HG03342 (cell line): ENCODE results near the gene MSRB3.

Experiments
- ATAC-seq: cut with Tn5 transposase; IDR thresholded peaks from one replicate; pipeline ENCODE4 v1.9.1; 2021; ENCODE audit warnings: mild to moderate bottlenecking, moderate library complexity; ENCODE audit not compliant: unreplicated experiment

MSRB3 gene

DNA sequence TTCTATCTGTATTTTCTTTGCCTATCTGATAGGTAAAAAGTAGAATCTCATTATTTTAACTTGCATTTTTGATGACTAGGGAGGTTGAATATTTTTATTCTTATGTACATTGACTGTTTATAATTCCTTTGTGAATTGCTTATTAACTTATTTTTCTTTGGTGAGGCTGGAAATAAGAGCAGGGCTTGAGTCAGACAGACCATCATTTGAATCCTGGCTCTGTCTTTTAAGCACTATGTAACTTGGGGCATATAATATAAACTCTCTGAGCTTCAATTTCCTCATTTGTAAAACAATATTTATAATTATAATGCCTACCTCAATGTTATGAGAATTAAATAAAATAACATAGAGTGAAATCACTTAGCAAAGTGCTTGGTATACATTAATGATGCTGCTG, 108.9 kb downstream of the MSRB3 start:
- ATAC-seq = no peak

DNA sequence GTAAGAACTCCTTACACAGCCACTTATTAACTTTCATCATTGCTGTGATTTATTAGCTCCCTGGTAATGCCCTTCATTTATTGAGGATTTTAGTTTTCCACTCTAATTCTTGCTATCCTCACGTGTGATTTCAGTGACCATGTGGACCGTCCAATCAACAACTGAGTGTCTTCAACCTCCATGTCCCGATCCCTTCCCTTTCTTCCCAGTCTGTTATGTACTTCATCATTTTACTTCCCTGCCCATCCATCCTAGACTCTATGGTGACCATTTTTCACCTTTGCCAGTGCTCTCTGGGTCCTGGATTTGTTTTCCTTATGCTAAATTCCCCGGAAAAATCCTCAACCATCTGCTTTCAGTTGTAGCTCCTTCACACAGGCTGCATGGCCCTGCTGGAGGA, 111.0 kb downstream of the MSRB3 start:
- ATAC-seq = no peak

DNA sequence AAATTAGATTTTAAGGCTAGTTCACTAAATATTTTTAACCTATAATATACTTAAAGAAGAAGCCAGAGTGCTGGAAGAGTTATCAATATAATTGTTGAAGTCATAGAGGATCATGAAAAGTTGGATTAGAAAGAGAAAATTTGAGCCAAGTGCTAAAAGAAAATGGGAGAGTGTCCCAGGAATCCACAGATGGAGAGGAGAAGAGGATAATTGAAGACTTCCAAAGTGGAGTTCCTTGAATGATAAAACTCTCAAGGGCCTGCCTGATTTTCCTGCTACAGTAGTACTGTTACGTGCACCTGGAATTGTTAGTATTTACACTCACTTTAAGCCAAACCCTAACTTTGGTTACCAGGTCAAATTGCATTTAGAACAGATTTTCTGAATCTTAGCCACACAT, 113.2 kb downstream of the MSRB3 start:
- ATAC-seq = no peak

DNA sequence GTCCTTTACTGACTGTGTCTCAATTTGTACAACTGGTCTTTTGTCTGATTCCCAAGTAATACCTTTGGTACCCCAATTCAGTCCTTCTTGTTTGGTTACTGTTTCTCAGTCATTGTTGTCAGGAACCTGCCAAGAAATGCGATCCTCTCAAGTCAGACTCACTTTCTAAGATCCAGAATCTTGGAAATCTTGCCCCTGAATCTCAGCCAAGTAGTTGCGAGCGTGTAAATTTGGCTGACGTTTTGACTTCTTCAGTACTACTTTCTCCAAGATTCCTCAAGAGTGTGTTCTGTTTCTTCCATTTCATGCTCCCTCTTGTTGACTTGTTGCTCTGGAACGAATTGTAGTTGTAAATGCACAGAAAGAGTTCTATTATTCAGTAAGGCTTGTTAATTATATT, 114.0 kb downstream of the MSRB3 start:
- ATAC-seq = no peak

DNA sequence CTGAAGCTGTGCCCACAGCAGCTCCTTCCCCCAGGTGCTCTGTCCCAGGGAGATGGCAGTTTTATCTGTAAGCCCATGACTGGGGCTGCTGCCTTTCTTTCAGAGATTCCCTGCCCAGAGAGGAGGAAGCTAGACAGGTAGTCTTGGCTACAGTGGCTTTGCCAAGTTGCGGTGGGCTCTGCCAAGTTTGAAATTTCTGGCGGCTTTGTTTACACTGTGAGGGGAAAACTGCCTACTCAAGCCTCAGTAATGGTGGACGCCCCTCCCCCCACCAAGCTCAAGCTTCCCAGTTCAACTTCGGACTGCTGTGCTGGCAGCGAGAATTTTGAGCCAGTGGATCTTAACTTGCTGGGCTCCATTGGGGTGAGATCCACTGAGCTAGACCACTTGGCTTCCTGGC, 124.7 kb downstream of the MSRB3 start:
- ATAC-seq = no peak

DNA sequence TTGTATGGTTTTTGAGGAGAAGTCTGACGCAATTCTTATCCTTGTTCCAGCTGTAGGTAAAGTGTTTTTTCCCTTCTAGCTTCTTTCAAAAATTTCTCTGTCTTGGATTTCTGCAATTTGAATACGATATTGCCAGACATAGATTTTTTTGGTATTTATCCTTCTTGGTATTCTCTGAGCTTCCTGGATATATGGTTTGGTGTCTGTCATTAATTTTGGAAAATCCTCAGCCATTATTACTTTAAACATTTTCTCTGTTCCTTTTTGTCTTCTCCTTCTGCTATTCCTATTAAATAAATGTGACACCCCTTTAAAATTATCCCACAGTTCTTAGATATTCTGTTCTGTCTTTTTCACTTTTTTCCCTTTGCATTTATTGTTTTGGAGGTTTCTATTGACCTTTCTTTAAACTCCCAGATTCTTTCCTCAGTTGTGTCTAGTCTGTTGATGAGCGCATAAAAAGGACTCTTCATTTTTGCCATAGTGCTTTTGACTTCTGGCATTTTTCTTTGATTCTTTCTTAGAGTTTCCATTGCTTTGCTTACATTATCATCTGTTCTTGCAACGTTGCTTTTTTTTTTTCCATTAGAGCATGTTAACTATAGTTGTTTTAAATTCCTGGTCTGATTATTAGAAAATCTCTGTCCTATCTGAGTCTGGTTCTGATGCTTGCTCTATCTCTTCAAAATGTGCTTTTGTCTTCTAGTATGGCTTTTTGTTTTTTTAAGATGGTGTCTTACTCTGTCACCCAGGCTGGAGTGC, 129.1 kb downstream of the MSRB3 start:
- no peak for ATAC-seq

DNA sequence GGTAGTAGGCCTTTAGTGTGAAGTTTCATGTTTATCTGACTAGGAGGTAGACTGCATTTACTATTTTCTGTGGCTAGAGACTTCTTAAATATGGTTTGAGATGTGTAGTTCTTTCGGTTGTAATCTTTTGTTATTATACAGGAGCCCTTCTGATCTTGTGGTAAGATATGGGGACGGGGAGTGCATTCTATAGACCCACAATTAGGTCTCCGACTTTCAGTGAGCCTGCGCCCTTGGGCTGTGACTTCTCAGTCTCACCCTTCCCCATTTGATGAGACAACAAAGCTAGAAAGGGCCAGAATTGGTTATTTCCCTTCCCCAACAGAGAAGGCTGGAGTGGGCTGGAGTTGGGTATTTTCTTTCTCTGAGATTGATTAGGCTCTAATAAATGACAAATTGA, 130.0 kb downstream of the MSRB3 start:
- ATAC-seq = no peak

DNA sequence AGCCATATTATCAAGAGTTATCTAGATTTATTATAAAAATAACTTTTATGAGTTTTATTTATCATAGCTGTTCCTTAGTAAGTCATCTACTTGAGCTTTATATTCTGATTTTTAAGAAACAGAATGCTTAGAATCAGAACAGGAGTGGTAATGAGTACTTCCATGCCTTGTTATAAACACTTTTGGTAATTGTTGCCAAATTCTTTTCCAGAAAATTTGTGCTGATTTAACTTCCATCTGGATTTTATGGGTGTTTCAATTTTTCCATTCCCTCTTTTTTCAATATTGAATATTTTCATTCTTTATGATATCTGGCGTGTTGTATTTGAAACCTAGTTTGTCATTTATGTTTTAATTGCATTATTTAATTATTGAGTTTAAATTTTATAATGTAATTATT, 131.2 kb downstream of the MSRB3 start:
- no peak for ATAC-seq

DNA sequence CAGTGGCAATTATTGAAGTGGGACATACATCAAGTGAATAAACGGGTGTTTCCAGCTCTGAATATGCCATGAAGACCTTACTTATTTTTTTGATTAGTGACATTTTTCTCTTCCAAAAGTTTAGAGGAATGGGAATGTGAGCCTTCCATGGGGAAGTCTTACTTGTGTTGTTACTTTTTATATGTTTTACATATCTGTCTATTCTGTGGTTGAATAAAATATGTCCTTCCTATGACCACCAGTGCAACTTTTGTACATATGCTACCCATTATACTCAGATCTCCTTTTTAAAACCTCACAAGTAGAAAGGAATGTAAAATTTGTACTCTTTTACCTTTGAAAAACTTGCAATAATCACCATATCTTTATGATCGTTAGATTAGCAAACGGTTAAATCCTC, 132.7 kb downstream of the MSRB3 start:
- ATAC-seq = no peak

DNA sequence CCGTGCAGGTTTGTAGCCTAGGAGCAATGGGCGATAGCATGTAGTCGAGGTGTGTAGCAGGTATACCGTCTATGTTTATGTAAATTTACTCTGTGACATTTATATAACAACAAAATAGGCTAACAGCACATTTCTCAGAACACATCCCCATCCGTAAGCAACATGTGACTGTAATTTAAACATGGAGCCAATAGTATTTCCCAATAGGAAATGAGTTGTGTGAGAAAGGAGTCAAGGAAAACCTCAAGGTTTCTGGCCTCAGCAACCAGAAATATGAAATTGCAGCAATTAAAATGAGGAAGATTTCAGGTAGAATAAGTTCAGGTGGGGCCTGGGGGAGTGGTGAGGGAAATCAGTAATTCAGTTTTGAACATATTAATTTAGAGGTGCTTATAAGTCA, 136.0 kb downstream of the MSRB3 start:
- ATAC-seq = no peak

DNA sequence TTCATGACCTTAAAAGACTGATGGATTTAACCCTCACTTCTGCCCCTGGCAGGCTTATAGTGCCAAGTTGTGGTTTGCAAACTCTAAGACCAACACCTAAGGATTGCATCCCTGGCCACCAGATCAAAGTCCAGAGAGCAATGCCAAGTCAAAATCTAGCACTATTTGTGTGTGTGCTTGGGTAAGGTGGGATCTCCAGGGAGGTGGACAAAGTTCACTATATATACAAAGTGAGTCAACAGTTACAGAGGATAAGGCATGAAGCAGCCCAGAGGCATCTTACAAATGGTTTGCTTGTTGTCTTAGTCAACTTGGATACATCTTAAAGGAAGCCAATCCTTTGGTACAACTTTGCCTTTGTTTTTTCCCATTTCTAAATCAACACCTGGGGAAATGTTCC, 137.3 kb downstream of the MSRB3 start:
- no peak for ATAC-seq

DNA sequence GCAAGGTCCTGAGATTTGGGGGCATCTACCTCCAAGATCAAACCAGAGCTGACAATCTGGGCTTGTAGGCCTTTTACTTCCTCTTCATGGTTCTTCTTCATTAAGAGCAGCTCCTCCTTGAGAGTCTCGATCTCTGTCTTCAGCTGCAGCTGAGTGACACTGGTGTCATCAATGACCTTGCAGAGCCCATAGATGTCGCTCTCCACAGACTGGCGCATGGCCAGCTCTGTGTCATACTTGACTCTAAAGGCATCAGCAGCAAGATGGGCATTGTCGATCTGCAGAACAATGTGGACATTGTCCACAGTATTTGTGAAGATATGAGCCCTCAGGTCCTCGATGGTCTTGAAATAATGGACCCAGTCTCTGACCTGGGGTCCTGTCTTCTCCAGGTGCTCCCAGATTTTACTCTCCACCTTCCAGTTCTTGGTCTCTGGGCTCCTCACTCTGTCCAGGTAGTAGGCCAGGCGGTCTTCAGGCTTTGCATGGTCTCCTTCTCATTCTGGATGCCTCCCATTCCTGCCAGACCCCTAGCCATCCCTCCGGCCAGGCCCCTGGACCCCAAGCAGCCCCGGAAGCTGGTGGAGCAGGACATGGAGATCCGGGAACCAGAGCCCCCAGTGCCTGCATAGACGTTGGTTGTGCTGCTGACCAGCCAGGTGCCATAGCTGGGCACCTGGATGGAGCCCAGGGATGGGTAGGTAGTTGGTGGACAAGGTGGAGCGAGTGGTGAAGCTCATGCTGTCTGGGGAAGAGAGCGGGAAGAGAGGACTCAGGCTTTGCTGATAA, 141.0 kb downstream of the MSRB3 start:
- no peak for ATAC-seq

DNA sequence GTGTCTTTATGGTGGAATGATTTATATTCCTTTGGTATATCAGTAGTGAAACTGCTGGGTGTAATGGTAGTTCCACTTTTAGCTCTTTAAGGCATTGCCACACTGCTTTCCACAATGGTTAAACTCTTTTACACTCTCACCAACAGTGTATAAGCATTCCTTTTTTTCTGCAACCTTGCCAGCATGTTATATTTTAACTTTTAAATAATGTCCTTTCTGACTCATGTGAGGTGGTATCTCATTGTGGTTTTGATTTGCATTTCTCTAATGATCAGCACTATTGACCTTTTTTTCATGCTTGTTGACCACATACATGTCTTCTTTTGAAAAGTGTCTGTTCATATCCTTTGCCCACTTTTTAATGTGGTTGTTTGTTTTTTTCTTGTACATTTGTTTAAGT, 142.5 kb downstream of the MSRB3 start:
- no peak for ATAC-seq

DNA sequence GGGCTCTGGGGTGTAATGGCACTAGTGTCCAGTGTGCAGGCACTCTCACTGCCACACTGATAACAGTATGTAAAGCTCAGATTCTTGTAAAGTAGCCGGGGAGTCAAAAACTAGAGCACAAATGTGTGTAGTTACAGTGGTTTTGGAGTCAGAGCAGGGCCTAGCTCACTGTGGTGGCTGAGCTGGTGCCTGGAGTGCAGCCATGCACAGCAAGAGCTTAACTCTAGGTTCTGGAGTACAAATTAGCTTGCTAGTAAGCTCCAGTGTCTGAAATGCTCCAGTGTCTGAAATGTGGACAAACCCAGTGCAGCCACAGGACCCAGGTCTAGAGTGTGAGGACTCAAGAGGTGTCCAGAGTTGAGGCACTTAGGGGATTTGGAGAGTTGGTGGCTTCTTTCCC, 149.2 kb downstream of the MSRB3 start:
- no peak for ATAC-seq

DNA sequence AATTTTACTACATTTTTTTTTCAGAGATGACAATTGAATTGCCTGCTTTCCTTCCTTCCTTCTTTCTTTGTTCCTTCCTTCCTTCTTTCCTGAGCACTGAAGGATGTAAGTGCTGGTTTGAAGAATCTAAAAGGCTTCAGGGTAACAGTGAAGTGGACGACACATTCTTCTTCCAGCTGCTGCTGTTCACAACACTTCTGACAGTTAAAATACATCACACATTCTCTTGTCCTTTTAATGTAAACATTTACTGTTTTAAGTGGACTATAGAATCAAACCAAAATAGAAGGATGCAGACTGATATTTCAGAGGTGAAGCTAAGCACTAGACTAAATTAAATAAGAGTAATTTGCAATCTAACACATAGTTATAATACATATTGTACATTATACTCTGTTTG, 151.5 kb downstream of the MSRB3 start:
- no peak for ATAC-seq

DNA sequence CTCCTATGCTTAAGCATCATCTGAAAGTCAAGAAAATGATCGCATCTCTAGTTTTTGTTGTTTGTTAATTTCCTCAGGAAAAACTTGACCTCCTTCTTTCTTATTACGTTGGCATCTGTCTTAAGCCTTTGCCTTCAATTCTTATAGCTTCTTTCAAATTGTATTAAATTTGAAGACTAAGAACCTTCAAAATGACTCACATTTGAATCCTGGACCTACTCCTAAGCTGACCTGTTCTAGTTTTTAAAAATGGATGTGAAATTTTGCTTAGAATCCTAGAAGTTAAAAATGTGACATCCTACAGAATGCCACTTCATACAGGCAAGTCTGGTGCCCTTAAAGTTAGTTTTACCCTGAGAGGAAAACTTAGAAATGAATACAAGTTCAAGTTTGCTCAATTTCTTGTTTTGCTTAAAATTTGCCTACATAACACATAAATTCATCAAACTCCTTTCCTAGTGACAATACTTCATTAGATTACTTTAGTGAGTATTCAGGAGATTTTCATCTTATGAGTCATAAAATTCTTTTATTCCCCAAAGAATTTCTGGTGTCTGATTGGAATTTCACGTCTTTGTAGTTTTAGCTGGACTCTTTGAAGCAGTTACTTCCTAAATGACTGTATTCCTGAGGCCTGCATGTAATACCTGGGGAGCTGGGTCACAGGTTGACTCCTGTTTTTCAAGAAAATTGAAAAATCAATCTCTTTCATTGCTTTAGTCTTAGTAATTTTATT, 152.3 kb downstream of the MSRB3 start:
- ATAC-seq = no peak

DNA sequence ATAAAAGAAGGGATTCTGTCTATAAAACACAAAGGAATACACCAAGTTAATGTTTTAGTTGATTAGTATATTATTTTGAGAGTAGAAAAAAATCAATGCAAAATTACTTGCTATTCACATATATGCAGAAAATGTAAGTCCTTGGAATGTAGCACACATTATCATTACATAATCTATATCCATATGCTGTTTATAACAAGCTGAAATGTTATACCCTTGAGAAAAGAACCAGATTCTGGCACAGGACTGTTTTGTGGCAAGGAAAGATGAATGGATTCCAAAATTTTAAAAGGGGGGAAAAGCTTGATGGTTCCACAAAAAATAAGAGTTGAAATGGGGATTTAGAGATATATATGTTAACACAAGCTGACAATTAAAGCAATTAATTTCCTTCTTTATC, 153.6 kb downstream of the MSRB3 start:
- ATAC-seq = no peak

DNA sequence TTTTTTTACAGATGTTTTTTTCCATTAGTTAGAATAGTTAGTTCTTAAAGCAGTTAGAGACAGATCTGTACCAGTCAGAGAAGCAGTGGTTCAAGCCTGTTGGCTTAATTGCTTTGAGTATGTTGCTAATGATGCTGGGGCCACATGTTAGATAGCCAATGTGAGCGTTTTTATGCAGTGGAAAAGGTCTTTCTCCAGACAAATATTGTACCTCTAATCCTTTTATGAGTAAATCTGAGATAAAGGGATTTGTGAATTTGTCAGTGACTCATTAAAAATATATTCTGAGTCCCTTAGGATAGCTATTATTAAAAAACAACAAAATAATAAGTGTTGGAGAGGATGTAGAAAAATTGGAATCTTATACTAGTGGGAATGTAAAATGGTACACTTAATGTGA, 154.2 kb downstream of the MSRB3 start:
- no peak for ATAC-seq

DNA sequence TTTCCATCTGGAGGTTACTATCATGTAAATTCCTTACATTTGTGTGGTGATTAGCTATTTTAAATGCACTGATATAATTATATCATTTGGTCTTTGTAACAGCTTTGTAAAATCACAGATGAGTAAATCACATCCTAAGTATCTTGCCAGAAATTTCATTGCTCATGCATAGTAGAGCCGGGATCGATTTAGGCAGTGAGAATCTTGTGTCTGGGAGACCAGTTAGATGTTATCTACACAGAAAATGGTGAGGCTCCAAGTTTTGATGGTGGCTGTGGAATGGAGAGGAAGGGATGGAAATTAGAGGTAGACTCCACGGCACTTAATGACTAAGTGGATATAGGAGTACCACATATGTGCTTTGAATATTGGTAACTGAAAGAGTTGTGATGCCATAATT, 156.3 kb downstream of the MSRB3 start:
- no peak for ATAC-seq

DNA sequence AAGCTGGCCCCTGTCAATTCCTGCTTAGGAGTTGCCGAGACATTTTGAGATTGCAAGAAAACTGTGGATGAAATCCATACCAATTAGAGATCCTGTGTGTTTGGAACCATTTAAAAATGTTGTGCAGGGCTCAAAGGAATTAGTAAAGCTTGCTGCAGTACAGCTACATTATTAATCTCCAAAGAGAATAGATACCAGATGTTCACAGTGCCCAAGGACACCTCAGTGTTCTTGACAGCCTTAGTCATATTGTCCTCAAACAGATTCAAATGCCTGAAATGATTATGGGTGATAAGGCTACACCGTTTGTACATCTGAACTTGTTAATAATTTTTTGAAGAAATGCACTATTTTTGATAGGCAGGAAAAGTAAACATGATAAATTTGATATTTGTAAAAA, 164.6 kb downstream of the MSRB3 start:
- no peak for ATAC-seq

DNA sequence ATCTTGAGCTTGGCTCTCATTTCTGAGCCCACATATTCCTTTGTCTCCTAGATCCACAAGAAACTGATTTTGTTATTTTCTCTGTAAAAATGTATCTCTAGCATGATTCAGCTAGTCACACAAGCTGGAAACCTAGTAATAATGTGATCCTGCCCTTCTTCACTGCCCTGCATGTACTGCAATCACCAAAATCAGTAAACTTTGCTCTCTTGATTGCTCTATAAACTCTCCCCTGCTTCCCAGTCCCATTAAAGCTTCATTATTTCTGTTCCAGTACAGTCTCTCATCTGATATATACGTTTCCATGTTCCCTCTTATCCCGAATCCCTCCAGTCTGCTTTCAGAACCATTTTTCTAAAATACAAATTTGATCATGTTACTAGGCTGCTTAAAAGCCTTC, 166.5 kb downstream of the MSRB3 start:
- ATAC-seq = no peak

DNA sequence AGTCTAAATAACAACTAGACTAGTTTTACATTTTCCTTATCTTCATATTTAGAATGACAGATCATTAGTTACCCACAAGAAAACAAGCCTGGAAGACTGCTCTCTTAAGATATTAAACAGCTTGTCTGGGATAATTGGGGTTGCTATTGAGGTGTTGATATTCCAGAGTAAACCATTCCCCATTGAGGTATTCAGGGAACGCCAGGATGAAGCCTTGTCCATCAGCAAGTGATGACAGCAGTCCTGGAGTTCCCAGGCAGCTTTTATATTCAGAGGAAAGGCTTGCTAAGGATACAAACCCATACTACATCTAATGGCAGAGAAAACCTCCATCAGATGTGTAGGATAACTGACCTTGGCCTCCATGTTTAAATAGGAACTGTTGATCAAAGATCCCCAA, 168.4 kb downstream of the MSRB3 start:
- ATAC-seq = no peak
